Islet of Langerhans (tissue), 1 donor: ENCODE results near the gene MLXIP.
"Not testable (repeated sequence)": the region's sequence is repeated elsewhere in the genome, so short reads cannot be mapped to it uniquely, and the experiment has no call there.

ENCODE experiments used
- FAIRE-seq: peaks from one replicate; lab custom pipeline; 2011; peaks lifted over from hg19 to GRCh38; lab: Jason Lieb, UNC

The MLXIP gene

GRCh38 chr12:122054842-122055520 is 23.6 kb upstream of the MLXIP start:
- no peak for FAIRE-seq

DNA sequence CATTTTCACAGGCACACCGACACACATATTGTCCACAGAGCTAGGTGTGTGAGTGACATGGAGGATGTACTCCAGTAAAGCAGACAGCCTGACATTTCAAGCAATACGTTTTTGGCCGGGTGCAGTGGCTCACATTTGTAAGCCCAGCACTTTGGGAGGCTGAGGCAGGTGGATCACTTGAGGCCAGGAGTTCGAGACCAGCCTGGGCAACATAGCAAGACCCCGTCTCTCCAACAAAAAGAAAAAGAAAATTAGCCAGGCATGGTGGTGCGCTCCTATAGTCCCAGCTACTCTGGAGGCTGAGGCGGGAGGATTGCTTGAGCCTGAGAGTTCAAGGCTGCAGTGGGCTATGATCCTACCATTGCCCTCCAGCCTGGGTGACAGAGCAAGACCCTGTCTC is 22.1 kb upstream of the MLXIP start:
- not testable (repeated sequence) for FAIRE-seq

- no peak for FAIRE-seq
Measured at GRCh38 chr12:122057007-122057735, 21.4 kb upstream of the MLXIP start.

DNA sequence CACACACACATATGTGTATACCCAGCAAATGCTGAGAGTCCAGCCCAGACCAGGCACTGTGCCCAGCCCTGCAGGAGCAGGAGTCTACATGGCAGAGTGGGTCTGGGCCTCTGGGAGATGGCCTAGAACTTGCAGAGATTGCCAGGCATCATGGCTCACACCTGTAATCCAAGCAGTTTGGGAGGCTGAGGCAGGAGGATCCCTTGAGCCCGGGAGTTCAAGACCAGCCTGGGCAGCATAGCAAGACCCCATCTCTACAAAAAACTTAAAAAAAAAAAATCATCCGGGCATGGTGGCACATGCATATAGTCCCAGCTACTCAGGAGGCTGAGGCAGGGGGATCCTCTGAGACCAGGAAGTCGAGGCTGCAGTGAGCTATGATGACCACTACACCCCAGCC is 20.8 kb upstream of the MLXIP start:
- FAIRE-seq, result no peak

DNA sequence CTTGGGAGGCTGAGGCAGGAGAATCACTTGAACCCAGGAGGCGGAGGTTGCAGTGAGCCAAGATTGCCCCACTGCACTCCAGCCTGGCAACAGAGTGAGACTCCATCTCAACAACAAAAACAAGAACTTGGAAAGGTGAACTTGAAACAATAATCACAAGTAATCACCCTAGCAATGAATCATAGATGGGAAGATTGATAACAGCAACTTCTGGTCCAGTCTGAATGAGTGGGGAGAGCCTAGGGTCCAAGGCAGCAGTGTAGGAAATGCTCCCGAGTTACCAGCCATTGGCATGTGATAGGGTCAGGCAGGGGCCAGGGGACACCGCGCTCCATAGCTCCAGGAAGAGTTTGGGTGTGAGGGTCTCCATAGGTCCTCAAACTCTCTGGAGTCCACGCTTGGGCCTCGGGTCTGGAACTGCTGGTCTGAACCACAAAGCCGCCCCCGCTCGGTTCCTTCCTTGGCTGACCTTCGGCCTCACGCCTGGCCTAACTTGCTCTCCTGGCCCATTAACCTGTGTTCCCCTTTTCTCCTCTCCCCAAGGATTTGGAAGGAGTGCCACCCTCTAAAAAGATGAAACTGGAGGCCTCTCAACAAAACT is 19.9 kb upstream of the MLXIP start:
- no peak for FAIRE-seq

DNA sequence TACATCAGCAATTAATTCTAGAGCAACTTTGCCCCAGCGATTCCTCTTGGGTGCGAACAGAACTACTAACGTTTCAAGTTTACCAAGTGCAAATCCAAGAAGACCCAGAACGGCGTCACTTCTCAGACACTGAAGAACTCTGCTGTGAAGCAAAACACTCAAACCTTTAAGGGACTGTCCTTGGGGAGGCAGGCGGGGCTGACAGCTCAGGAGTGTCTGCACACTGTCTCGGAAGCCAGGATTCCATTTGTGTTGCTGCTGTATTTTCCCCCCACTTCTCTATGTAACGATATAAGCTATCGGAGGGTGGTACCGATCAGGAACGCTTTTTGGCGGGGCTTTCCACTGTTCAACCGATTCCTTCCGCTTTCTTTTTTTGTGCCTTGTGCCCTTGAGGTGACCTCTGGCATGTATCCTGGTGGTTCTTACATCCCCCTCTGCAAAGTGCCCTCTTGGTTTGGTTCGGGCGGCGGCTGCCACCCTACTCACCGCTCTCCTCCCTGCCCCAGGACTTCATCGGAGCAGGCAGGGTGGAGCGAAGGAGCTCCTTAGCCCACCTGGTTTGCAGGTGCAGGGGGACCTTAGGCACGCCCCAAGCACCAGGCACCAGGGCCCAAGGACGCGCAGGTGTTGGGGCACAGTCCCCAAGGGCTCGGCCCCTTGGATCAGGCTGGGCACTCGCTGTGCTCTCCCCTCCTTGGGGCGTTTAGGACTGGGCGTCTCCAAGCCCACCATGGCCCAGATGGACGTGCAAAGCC is 19.2 kb upstream of the MLXIP start:
- FAIRE-seq, result no peak

DNA sequence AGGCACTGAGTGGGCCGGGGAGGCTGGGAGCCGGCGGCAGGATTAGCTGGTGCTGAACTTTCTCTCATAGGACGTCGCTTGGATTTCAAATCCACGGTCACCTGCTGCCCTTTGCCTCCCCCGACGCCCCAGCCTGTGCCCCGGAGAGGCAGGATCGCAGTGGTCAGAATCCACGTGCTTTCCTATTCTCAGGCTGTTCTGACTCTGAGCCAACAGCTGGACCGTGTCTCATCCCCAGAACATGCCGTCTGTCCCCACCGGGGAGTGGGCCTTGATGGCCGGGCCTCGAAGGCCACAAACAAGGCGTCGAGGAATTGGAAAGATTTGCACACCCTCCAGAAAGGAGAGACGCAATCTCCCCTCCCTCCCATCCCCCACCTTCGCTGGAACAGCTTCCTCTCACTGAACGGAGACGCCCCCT is 18.5 kb upstream of the MLXIP start:
- no peak for FAIRE-seq

- FAIRE-seq, result no peak
Measured at GRCh38 chr12:122061253-122061652, 17.3 kb upstream of the MLXIP start.

- FAIRE-seq, result no peak
Measured at GRCh38 chr12:122062832-122063693, 15.5 kb upstream of the MLXIP start.

DNA sequence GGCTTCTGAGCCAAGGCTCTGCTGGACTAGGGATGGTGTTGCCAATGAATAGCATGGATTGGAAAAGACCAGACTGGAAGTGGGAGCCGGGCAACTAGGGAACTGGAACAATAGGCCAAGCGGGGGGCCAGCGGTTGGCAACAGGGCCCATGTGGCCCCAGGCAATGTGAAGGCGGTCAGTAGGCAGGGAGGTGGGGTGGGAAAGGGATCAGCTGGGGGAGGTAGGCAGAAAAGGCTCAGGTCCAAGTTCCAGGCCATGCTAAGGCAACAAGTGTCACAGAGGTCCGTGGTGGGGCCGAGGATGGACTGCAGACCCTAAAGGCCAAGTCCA is 14.9 kb upstream of the MLXIP start:
- no peak for FAIRE-seq

DNA sequence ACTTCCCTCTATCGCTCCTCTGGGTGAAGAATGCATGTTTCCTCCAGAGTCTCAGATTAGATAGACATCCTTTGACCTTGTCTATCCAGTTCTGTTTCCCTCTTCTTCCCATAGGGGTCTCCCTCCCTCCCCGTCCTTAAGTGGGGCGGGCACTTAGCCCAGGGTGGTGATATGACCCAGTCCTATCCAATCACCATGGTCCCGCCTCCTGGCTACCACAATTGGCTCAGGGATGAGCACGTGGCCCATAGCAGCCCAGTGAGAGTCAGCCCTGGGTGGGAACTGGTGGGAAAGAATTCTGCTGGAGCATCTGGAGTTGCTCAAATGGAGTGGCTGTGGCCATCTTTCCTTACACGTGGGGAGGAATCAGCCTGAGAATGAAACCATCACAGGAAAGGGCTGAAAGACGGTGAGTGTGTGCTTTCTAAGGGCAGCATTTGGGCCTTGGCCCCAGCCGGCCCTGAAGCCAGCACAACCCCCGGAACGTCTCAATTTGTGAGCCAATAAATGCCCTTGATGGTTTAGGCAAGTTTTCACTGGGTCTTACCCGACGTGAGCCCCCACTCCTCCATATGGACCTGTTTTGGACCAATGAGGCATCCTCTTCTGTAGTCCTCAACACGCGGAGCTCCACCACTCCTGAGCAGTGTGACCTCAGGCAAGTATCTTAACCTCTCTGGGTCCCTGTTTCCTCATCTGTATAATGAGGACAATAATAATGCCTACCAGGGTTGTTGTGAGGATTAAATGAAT is 14.4 kb upstream of the MLXIP start:
- FAIRE-seq, result no peak

GRCh38 chr12:122064780-122065588 is 13.6 kb upstream of the MLXIP start:
- FAIRE-seq, result no peak

GRCh38 chr12:122067548-122067947 is 11.0 kb upstream of the MLXIP start:
- no peak for FAIRE-seq

- no peak for FAIRE-seq
Measured at GRCh38 chr12:122067966-122068365, 10.6 kb upstream of the MLXIP start.

GRCh38 chr12:122072031-122072970 is 6.3 kb upstream of the MLXIP start:
- FAIRE-seq, result no peak

DNA sequence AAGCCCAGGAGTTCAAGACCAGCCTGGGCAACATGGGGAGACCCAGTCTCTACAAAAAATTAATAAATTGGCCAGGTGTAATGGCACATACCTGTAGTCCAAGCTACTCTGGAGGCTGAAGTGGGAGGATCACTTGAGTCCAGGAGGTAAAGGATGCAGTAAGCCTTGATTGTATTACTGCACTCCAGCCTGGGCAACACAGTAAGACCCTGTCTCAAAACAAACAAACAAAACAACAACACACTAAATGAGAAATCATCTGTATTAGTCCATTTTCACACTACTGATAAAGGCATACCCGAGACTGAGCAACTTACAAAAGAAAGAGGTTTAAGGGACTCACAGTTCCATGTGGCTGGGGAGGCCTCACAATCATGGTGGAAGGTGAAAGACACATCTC is 4.7 kb upstream of the MLXIP start:
- FAIRE-seq, result no peak

GRCh38 chr12:122076743-122077495 is 1.6 kb upstream of the MLXIP start:
- no peak for FAIRE-seq

DNA sequence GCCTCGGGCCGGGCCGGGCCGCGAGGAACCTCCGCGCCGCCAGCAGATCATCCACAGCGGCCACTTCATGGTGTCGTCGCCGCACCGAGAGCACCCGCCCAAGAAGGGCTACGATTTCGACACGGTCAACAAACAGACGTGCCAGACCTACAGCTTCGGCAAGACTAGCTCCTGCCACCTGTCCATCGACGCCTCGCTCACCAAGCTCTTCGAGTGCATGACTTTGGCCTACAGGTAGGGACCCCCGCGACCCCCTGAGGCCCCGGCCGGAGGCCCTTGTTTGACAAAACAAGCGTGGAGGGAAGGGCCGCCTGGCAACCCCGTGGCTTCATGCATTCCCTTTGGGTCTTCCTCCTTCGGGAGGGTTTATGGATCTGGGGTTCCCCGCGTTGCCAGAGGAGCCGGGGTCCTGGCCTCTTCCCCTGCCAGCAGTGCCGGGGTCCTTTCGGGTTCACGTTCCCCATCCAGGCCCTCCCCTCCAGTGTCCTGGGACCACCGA is 526 bp downstream of the MLXIP start:
- FAIRE-seq, result no peak
